HCT116 (cell line): Measurements from ENCODE around the gene CRB3. TPM values are rescaled to one million over a fixed set of nuclear protein-coding genes. Genes with fewer than 3 reads are reported as not detected.
A peak's percentile ranks its signal among the peaks of the same experiment; 100 is the strongest.

Experiments
- ATAC-seq: fragments of 200-7000 bp; cut with Tn5 transposase; 2 replicates; pipeline ENCODE4 v1.9.1; 2020; ENCODE audit warnings: mild to moderate bottlenecking, moderate library complexity
- BruUV-seq: library from RNA; stranded (reverse); fragments of 400-500 nt; replicated peaks from 2 replicates; lab custom pipeline; 2021; lab: Mats Ljungman, UMichigan
- CTCF ChIA-PET: fragments of 300-600 bp; sonication (Branson Sonifier 250); formaldehyde crosslinking; loops from one replicate; lab custom pipeline; 2021; ENCODE audit warnings: antibody characterized with exemption; lab: Charles Lee
- POLR2A ChIA-PET: fragments of 300-600, 350-600 bp; sonication (Branson Sonifier 250); formaldehyde crosslinking; loops from one replicate; lab custom pipeline; 2021; ENCODE audit warnings: antibody characterized with exemption; lab: Charles Lee
- RAD21 ChIA-PET, 2 experiments: fragments of 300-600 bp; sonication (Branson Sonifier 250); formaldehyde crosslinking; loops; one replicate each; lab custom pipeline; 2023; ENCODE audit warnings: low total read pairs in 2 of 2; ENCODE audit not compliant: uncharacterized antibody in 2 of 2, unreplicated experiment in 2 of 2, low non-redundant PET in 1 of 2; lab: Charles Lee
- DNase-seq: peaks from one replicate; pipeline ENCODE4 v3.0.0-alpha.2; 2010; ENCODE audit warnings: low read depth, low spot score
- H2AFZ ChIP-seq: fragments of 200-600 bp; shearing (Covaris generic), sonication (generic); 2 replicates; pipeline ENCODE4 v1.6.1; 2017; ENCODE audit warnings: low read depth, mixed run types, mixed read lengths, antibody characterized with exemption, low read length; ENCODE audit not compliant: poor library complexity, severe bottlenecking
- H3K27ac ChIP-seq: 2 replicates; pipeline ENCODE4 v1.5.1; 2012; ENCODE audit warnings: low read depth, low read length
- H3K27me3 ChIP-seq: fragments of 200-600 bp; sonication (generic); 2 replicates; pipeline ENCODE4 v1.6.1; 2016; ENCODE audit warnings: mixed run types, low read length, mixed read lengths; ENCODE audit not compliant: insufficient read depth
- H3K36me3 ChIP-seq, 2 experiments: fragments of 200-500 bp in 1 of 2; fragments of 200-600 bp in 1 of 2; sonication (Bioruptor generic) in 1 of 2; sonication (generic) in 1 of 2; 2 replicates each; pipeline versions ENCODE4 v1.5.1 to v1.6.1; 2014 to 2016; ENCODE audit warnings: low read length in 2 of 2, inconsistent platforms in 1 of 2, mixed read lengths in 1 of 2, mixed run types in 1 of 2; ENCODE audit not compliant: insufficient read depth in 2 of 2, control insufficient read depth in 1 of 2
- H3K4me1 ChIP-seq, 2 experiments: fragments of 200-600 bp in 1 of 2; sonication (generic) in 1 of 2; 2 replicates each; pipeline versions ENCODE4 v1.5.1 to v1.6.1; 2012 to 2017; ENCODE audit warnings: low read length in 2 of 2, inconsistent platforms in 1 of 2, mild to moderate bottlenecking in 1 of 2, mixed read lengths in 1 of 2, mixed run types in 1 of 2, moderate library complexity in 1 of 2; ENCODE audit not compliant: insufficient read depth in 2 of 2, control insufficient read depth in 1 of 2
- H3K4me2 ChIP-seq: fragments of 200-600 bp; sonication (generic); 2 replicates; pipeline ENCODE4 v1.6.1; 2017; ENCODE audit warnings: mixed run types, low read length, mixed read lengths
- H3K4me3 ChIP-seq, 2 experiments: fragments of 200-600 bp in 1 of 2; sonication (generic) in 1 of 2; replicated peaks in 1 of 2; 2 replicates each; pipeline ENCODE4 v1.5.1; 2011 to 2016; ENCODE audit warnings: low read length in 2 of 2, control low read depth in 1 of 2, low read depth in 1 of 2, mild to moderate bottlenecking in 1 of 2, mixed read lengths in 1 of 2, mixed run types in 1 of 2
- H3K79me2 ChIP-seq: fragments of 200-600 bp; sonication (generic); 2 replicates; pipeline ENCODE4 v1.6.1; 2017; ENCODE audit warnings: mild to moderate bottlenecking, mixed run types, low read length, moderate library complexity, mixed read lengths; ENCODE audit not compliant: insufficient read depth
- H3K9ac ChIP-seq: fragments of 200-600 bp; sonication (generic); 2 replicates; pipeline ENCODE4 v1.6.1; 2016; ENCODE audit warnings: low read length, mixed read lengths
- H3K9me2 ChIP-seq: fragments of 200-600 bp; sonication (generic), shearing (Covaris generic); 2 replicates; pipeline ENCODE4 v1.6.1; 2017; ENCODE audit warnings: mixed run types, mild to moderate bottlenecking, moderate library complexity; ENCODE audit not compliant: insufficient read depth
- H3K9me3 ChIP-seq, 2 experiments: fragments of 200-500 bp in 1 of 2; fragments of 200-600 bp in 1 of 2; sonication (Bioruptor generic) in 1 of 2; sonication (generic) in 1 of 2; 2 replicates each; pipeline ENCODE4 v1.6.1; 2014 to 2017; ENCODE audit warnings: low read length in 2 of 2, mixed read lengths in 2 of 2, inconsistent platforms in 1 of 2, low read depth in 1 of 2, mild to moderate bottlenecking in 1 of 2, mixed run types in 1 of 2, moderate library complexity in 1 of 2; ENCODE audit not compliant: control insufficient read depth in 1 of 2, insufficient read depth in 1 of 2
- H4K20me1 ChIP-seq: fragments of 200-600 bp; sonication (generic), shearing (Covaris generic); 2 replicates; pipeline ENCODE4 v1.6.1; 2017; ENCODE audit warnings: mixed run types, mild to moderate bottlenecking, moderate library complexity; ENCODE audit not compliant: insufficient read depth
- CEBPB ChIP-seq: IDR thresholded peaks from 2 replicates; pipeline ENCODE4 v1.6.1; 2012; ENCODE audit warnings: low read depth
- CTCF ChIP-seq, 3 experiments: fragments of 200-600 bp in 1 of 3; sonication (generic) in 1 of 3; IDR thresholded peaks in 2 of 3; conservative IDR thresholded peaks in 1 of 3; 2 replicates each; pipeline ENCODE4 v1.5.1; 2012 to 2017; ENCODE audit warnings: low read depth in 2 of 3, low read length in 2 of 3, antibody characterized with exemption in 1 of 3, borderline replicate concordance in 1 of 3, control low read depth in 1 of 3, mild to moderate bottlenecking in 1 of 3, mixed read lengths in 1 of 3, mixed run types in 1 of 3, moderate library complexity in 1 of 3; ENCODE audit not compliant: insufficient read depth in 1 of 3
- EGR1 ChIP-seq: IDR thresholded peaks from 2 replicates; pipeline ENCODE4 v1.6.1; 2012; ENCODE audit warnings: low read depth
- ELF1 ChIP-seq: IDR thresholded peaks from 2 replicates; pipeline ENCODE4 v1.6.1; 2012; ENCODE audit warnings: low read depth, borderline replicate concordance
- FOSL1 ChIP-seq: IDR thresholded peaks from 2 replicates; pipeline ENCODE4 v1.6.1; 2012; ENCODE audit warnings: low read depth
- JUND ChIP-seq: IDR thresholded peaks from 2 replicates; pipeline ENCODE4 v1.6.1; 2012
- MAX ChIP-seq: IDR thresholded peaks from 2 replicates; pipeline ENCODE4 v1.6.1; 2012
- POLR2A ChIP-seq: IDR thresholded peaks from 2 replicates; pipeline ENCODE4 v1.7.0; 2011; ENCODE audit warnings: borderline replicate concordance; ENCODE audit not compliant: insufficient read depth, insufficient read length; ENCODE audit errors: extremely low read depth
- POLR2AphosphoS5 ChIP-seq: IDR thresholded peaks from 2 replicates; pipeline ENCODE4 v1.6.1; 2011; ENCODE audit warnings: mild to moderate bottlenecking, low read depth, low read length, moderate library complexity
- RAD21 ChIP-seq: IDR thresholded peaks from 2 replicates; pipeline ENCODE4 v1.6.1; 2012; ENCODE audit warnings: low read depth, mild to moderate bottlenecking
- SIN3A ChIP-seq: IDR thresholded peaks from 2 replicates; pipeline ENCODE4 v1.6.1; 2012; ENCODE audit warnings: low read depth
- SP1 ChIP-seq: IDR thresholded peaks from 2 replicates; pipeline ENCODE4 v1.6.1; 2012; ENCODE audit warnings: low read depth
- SRF ChIP-seq: IDR thresholded peaks from 2 replicates; pipeline ENCODE4 v1.6.1; 2012; ENCODE audit warnings: low read depth
- TCF7L2 ChIP-seq: IDR thresholded peaks from 2 replicates; pipeline ENCODE4 v1.7.0; 2011; ENCODE audit warnings: borderline replicate concordance, inconsistent platforms; ENCODE audit not compliant: insufficient read depth, insufficient read length; ENCODE audit errors: extremely low read depth
- YY1 ChIP-seq: IDR thresholded peaks from 2 replicates; pipeline ENCODE4 v1.6.1; 2011; ENCODE audit warnings: low read length, low read depth, moderate library complexity, mild to moderate bottlenecking; ENCODE audit not compliant: insufficient replicate concordance; ENCODE audit errors: extremely low read depth
- ZBTB33 ChIP-seq: IDR thresholded peaks from 2 replicates; pipeline ENCODE4 v1.6.1; 2011; ENCODE audit warnings: mild to moderate bottlenecking, low read length, moderate library complexity; ENCODE audit not compliant: insufficient replicate concordance; ENCODE audit errors: extremely low read depth
- ZFX ChIP-seq: fragments of 450-650 bp; IDR thresholded peaks from 2 replicates; pipeline ENCODE4 v1.6.1; 2017
- intact Hi-C: fragments of 100-400 bp; cut with micrococcal nuclease; formaldehyde crosslinking; loops from 2 replicates; pipeline ENCODE4 v1.10.0; 2022
- total RNA-seq: library from RNA; stranded (reverse); gene quantifications from one replicate; pipeline ENCODE4 v1.2.1, GENCODE V29; 2021; ENCODE audit not compliant: unreplicated experiment
- TF ChIP-seq, protein P1 (sequence below): IDR thresholded peaks from 2 replicates; pipeline ENCODE4 v1.6.1; 2012; ENCODE audit warnings: low read depth

The CRB3 gene
- total RNA-seq, 1 experiment from 2014 or later, result 40.5 TPM

GRCh38 chr19:6421075-6422014 is 42.7 kb upstream of the CRB3 start:
- peak overlapping the region; percentile 26; the same call in 1 of the 2 replicates for H3K27ac ChIP-seq
- no peak overlapping the region for H2AFZ ChIP-seq
- POLR2A ChIA-PET, result no interaction called here
- H3K4me2 ChIP-seq, result no peak overlapping the region
- H3K9me2 ChIP-seq, result no peaks in the 10 kb centered on the region
- no TSS peak for BruUV-seq
- H3K4me3 ChIP-seq, result no peak overlapping the region
- TF ChIP-seq CEBPB (no peak), POLR2AphosphoS5 (no peak), FOSL1 (no peak), SRF (no peak), CTCF (IDR thresholded peaks at IDR 0.05 in 2 of 3, conservative IDR thresholded peaks at IDR 0.05 in 1 of 3; ENCODE audit: borderline replicate concordance in 1 of 3, insufficient read depth in 1 of 3, low read depth in 2 of 3, low read length in 2 of 3) (no peak), RAD21 (no peak), SIN3A (no peak), MAX (no peak), ELF1 (no peak), TCF7L2 (no peak), EGR1 (no peak), SP1 (no peak), YY1 (no peak), JUND (no peak), ZFX (no peak), POLR2A (no peak), ZBTB33 (no peak)
- TF ChIP-seq, protein P1, sequence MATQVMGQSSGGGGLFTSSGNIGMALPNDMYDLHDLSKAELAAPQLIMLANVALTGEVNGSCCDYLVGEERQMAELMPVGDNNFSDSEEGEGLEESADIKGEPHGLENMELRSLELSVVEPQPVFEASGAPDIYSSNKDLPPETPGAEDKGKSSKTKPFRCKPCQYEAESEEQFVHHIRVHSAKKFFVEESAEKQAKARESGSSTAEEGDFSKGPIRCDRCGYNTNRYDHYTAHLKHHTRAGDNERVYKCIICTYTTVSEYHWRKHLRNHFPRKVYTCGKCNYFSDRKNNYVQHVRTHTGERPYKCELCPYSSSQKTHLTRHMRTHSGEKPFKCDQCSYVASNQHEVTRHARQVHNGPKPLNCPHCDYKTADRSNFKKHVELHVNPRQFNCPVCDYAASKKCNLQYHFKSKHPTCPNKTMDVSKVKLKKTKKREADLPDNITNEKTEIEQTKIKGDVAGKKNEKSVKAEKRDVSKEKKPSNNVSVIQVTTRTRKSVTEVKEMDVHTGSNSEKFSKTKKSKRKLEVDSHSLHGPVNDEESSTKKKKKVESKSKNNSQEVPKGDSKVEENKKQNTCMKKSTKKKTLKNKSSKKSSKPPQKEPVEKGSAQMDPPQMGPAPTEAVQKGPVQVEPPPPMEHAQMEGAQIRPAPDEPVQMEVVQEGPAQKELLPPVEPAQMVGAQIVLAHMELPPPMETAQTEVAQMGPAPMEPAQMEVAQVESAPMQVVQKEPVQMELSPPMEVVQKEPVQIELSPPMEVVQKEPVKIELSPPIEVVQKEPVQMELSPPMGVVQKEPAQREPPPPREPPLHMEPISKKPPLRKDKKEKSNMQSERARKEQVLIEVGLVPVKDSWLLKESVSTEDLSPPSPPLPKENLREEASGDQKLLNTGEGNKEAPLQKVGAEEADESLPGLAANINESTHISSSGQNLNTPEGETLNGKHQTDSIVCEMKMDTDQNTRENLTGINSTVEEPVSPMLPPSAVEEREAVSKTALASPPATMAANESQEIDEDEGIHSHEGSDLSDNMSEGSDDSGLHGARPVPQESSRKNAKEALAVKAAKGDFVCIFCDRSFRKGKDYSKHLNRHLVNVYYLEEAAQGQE, result no peak
- H3K27me3 ChIP-seq, result no peaks in the 10 kb centered on the region
- RAD21 ChIA-PET, result no interaction called here
- DNase-seq (no peak), ATAC-seq (no peak)
- no peak overlapping the region for H3K9ac ChIP-seq
- H3K36me3 ChIP-seq, result peaks cover 52 to 58% of the 10 kb centered on the region in 2 experiments
- H3K4me1 ChIP-seq, result peaks cover 6 to 21% of the 10 kb centered on the region in 2 experiments; a peak in 3 of 4 replicates
- CTCF ChIA-PET, result no interaction called here
- peaks cover 75% of the 10 kb centered on the region for H3K79me2 ChIP-seq
- peaks cover 39% of the 10 kb centered on the region; the same call in 1 of the 2 replicates for H4K20me1 ChIP-seq
- intact Hi-C loops, result no loop called here
- no peaks in the 10 kb centered on the region for H3K9me3 ChIP-seq
